GM18526 (cell line): Measurements from ENCODE around the gene GLT1D1.

Experiments
- POLR2A ChIP-seq: IDR thresholded peaks from 3 replicates; pipeline ENCODE4 v1.6.1; 2011; ENCODE audit not compliant: insufficient read length; ENCODE audit errors: extremely low read depth

The GLT1D1 gene

GRCh38 chr12:128842579-128842978, 10.7 kb upstream of the GLT1D1 start:
- no peak for TF ChIP-seq POLR2A

GRCh38 chr12:128843538-128843937, 9.7 kb upstream of the GLT1D1 start:
- TF ChIP-seq POLR2A, result no peak

- no peak for TF ChIP-seq POLR2A
These were observed 9.1 kb upstream of the GLT1D1 start for GRCh38 chr12:128844031-128844635.

GRCh38 chr12:128848371-128848770, 4.9 kb upstream of the GLT1D1 start:
- no peak for TF ChIP-seq POLR2A

GRCh38 chr12:128850400-128850799, 2.9 kb upstream of the GLT1D1 start:
- TF ChIP-seq POLR2A, result no peak

GRCh38 chr12:128852026-128852698, 1.1 kb upstream of the GLT1D1 start:
- TF ChIP-seq POLR2A, result no peak

- TF ChIP-seq POLR2A, result no peak
These were observed 421 bp downstream of the GLT1D1 start for GRCh38 chr12:128853600-128854197.

GRCh38 chr12:128856035-128856790, 2.9 kb downstream of the GLT1D1 start:
- TF ChIP-seq POLR2A, result no peak

GRCh38 chr12:128856791-128857078, 3.5 kb downstream of the GLT1D1 start:
- no peak for TF ChIP-seq POLR2A

GRCh38 chr12:128857133-128857763, 4.0 kb downstream of the GLT1D1 start:
- no peak for TF ChIP-seq POLR2A

- no peak for TF ChIP-seq POLR2A
These were observed 6.0 kb downstream of the GLT1D1 start for GRCh38 chr12:128859311-128859710.

- no peak for TF ChIP-seq POLR2A
These were observed 8.1 kb downstream of the GLT1D1 start for GRCh38 chr12:128861226-128862016.

- TF ChIP-seq POLR2A, result no peak
These were observed 10.7 kb downstream of the GLT1D1 start for GRCh38 chr12:128863957-128864356.

GRCh38 chr12:128864516-128865186, 11.4 kb downstream of the GLT1D1 start:
- no peak for TF ChIP-seq POLR2A
